GM19023 (cell line): ENCODE measurements around the gene HEBP2.
"Not testable (repeated sequence)": the region's sequence is repeated elsewhere in the genome, so short reads cannot be mapped to it uniquely, and the experiment has no call there.

Experiments used
- ATAC-seq: cut with Tn5 transposase; IDR thresholded peaks from one replicate; pipeline ENCODE4 v1.9.1; 2021; ENCODE audit warnings: mild to moderate bottlenecking, moderate library complexity; ENCODE audit not compliant: unreplicated experiment

Gene HEBP2, protein sequence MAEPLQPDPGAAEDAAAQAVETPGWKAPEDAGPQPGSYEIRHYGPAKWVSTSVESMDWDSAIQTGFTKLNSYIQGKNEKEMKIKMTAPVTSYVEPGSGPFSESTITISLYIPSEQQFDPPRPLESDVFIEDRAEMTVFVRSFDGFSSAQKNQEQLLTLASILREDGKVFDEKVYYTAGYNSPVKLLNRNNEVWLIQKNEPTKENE

DNA sequence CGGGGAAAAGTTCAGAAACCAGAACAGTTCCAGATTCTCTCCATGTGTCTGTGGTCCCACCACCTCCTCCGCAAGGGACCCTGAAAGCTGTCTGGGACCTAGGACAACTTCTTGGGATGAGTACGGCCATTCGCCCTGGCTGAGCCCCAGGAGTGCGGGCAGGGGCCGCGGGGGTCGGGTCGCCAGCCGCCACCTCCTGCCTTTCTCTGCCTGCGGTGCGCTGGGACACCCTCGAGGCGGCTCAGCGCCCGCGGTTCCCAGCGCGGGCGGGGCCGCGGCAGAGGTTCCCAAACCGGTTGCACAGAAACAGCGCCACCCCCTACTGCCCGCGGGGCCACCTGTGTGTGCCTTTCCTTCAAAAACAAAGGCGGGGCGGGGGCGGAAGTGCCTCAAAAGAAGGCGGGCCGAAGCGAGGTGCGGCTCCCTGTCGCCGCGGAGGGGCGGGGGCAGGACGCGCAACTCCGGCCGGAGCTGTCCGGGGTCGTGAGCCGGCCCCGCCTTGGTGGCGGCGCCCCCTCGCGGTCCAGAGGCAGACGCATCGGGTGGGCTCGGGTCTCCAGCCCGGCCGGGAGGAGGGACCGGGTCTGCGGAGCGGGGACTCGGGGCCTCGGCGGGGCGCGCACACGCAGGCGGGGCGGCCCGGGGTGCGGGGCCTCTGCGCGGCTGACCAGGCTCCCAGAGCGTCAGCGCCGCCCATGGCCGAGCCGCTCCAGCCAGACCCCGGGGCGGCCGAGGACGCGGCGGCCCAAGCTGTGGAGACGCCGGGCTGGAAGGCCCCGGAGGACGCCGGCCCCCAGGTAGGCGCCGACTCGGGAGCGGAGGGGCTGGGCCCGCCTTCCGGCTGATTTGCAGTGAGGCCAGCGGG is at the start of gene HEBP2:
Gene HEBP2, plus strand, starts transcription at position 423 of the 865 bp plus-strand sequence. Its CDS starts 273 bp downstream, at position 696.
- ATAC-seq = peak; percentile 91

DNA sequence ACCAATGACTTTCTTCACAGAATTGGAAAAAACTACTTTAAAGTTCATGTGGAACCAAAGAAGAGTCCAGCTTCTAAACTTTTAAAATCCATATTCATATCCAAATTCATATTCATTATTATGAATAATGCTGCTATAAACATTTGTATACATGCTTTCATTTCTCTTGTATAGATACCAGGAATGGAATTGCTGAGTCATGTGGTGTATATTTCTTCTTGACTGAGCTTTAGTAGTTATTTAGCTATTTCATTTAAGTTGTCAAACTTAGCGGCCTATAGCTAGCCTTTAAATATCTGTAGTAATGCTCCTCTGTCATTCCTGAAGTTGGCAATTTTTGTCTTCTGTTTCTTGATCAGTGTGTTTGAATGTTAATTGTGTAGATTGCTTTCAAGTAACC is 46.1 kb upstream of the HEBP2 start:
- ATAC-seq = no peak

DNA sequence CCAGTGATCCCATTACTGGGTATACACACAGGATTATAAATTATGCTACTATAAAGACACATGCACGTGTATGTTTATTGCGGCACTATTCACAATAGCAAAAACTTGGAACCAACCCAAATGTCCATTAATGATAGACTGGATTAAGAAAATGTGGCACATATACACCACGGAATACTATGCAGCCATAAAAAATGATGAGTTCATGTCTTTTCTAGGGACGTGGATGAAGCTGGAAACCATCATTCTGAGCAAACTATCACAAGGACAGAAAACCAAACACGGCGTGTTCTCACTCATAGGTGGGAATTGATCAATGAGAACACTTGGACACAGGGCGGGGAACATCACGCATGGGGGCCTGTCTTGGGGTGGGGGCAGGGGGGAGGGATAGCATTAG is 35.3 kb upstream of the HEBP2 start:
- ATAC-seq = not testable (repeated sequence)

DNA sequence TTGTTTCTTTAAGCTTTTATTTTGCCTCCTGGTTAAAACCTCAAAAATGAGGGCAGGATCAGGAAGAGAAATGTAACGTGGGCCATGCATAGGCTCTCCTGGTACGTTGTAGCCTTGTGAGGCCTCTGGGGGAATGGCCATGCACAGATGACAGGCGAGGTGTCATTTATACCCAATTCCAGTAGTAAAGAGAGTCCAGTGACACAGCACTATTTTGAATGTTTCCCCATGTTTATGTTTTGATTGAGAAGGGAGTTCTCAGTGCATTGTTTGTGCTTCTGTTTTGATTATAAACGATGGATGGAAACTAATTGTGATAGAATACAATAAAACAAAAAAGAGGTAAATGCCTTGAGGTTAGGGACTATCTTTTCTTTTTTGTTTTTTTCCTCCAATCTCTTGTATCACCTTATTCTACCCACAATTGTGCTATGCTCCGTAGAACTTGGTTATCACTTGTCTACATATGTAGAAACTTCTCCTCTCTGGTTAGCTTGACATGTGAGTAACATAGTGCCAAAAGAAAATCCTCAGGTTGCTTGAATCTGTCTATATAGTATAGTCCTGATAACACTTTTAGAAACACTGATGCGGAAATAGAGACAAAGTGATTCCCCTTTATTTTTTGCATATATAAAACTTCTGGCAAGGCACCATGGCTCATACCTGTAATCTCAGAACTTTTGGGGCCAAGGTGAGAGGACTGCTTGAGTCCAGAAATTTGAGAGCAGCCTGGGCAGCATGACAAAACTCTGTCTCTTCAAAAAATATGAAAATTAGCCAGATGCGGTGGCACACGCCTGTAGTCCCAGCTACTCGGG is 33.2 kb upstream of the HEBP2 start:
- ATAC-seq = no peak

DNA sequence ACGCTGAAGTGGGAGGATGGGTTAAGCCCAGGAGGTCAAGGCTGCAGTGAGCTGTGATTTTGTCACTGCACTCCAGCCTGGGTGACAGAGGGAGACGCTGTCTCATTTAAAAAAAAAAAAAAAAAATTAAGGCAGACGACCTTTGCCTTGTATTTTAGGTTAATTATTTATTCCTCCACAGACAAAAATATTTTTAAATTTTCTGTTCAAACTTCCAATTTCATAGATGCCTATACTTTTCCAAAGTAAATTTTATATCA is 32.6 kb upstream of the HEBP2 start:
- no peak for ATAC-seq

DNA sequence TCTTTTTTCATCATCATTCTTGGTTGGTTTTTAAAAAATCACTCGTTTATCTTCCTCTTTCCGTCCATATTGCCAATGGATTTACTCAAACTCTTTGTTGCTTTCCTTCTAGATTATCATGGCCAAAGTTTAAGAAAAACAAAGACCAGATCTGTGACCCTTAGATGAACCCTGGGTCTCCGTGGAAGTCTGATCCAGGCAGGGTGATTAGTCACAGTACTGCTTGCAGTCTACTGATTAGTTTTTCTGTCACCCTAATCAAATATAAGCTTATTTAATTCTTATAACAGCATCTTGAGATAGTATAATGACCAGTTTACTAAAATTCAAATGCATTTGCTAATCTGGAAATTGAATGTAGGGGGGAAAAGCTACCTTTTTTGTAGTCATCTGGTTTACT is 32.3 kb upstream of the HEBP2 start:
- no peak for ATAC-seq

DNA sequence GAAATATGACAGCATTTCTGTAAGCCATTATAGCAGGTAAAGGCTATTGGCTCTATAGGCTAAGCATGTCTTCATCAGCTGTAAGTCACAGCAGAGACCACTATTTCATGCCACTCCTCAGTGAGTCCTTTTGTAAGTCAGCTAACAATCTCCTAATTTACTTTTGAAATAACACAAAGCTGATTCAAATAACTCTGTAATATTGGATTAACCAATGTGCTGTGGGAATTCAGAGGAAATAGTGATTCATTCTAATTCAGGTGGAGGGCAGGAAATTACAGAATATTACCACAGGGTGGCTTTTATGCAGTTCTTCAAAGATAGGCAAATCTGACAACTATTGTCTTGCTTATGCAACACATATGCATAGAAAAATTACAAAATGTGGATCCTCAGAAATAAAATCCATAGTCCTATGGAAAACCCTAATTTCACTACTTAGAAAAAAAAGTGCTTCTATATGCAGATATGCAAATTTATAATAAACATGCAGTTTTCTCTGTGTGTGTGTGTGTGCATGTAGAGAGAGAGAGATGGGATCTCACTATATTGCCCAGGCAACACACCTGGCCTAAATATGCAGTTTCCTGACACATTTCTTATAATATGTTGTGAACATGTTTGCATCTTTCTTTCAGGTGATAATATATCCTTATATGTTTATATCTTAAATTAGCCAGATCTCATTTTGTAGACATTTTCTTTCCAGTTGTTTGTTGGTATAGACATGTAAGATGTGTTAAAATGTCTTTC is 31.1 kb upstream of the HEBP2 start:
- no peak for ATAC-seq

DNA sequence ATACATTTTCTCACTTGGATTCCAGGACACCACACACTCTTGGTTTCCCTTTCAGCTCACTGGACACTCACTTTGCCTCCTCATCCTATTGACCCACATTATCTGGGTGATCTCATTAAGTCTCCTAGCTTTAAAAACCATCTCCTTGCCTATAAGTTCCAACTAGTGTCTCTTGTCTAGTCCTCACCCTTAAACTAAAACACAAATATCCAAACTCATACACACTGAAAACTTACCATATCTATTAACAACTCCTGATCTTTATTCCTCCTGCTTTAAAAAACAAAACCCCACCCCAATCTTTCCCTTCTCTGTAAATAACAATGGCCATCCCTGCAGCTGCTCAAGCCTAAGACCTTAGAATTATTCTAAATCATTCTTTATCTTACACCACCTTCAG is 29.8 kb upstream of the HEBP2 start:
- no peak for ATAC-seq

DNA sequence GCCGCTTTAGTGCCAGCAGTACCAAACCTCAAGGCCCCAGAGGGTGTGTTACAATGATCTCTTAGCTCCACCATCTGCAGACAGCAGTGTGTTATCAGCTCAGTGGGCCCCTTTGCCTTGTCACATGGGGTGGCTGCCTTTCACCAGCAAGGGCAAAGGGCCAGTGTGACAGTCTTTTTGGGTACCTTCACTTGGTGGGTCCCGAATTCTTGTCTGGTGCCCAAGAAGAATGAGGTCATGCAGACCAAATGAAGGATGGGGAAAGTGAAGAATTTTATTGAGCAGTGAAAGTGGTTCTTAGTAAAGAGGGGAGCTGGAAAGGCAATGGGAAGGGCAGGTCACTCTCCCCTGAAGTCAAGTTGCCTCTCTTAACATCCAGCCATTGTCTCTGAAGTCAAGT is 29.2 kb upstream of the HEBP2 start:
- no peak for ATAC-seq

DNA sequence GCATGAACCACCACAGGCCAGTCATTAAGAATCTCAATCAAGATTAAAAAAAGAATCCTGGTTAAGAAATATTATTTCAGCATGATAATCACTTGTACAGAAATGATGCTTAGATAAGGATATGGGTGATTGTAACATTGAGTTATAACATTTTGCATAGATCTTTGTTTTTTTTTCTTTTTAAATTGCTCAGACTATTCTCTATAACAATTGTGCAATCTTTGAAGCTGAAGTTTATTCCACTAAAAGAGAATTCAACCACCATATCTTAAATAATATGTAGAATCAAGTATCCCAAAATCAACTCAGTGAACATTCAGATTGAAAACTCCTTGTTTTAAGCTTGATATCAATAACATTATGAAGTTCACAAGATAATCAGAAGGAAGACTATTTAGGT is 27.0 kb upstream of the HEBP2 start:
- no peak for ATAC-seq

DNA sequence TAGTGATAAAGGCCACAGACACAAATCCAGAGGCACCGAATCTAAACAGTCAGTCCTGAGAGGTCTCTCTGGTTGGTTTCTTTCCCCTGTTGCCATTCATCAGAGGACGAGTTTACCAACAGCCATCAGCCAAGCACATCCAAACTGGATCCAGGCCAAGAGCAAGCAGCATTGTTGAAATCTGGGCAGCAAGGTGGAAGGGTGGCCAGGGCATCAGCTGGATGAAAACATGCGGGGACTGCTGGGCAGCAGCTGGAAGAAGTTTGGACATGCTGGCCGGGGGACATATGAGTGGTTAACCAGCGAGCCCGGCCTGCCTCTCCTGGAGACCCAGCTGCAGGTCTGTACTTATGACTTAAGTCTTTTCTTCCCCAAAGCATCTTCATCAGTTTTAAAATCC is 26.2 kb upstream of the HEBP2 start, which contains the start of gene SMIM28:
Gene SMIM28, plus strand, starts transcription at position 62 of the 400 bp plus-strand sequence. Its CDS starts 168 bp downstream, at position 230.
- ATAC-seq = no peak

DNA sequence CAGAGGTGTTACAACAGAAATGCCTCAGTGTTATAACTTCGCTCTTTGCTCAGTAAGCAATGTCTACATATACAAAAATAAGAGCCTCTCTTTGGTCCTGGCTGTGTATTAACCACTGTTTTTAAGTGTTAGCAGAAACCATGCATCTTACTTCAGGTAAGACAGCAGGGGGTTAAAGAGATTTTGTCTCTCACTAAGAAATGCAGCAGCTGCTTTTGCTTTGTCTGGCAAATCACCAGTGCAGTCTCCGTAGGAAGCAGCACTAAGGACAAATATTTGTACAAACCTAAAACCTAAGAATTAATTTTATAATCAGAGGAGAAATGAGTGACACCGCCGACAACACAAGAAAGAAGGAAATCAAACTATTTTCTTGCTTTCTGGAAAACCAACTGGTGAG is 25.6 kb upstream of the HEBP2 start:
- ATAC-seq = no peak

DNA sequence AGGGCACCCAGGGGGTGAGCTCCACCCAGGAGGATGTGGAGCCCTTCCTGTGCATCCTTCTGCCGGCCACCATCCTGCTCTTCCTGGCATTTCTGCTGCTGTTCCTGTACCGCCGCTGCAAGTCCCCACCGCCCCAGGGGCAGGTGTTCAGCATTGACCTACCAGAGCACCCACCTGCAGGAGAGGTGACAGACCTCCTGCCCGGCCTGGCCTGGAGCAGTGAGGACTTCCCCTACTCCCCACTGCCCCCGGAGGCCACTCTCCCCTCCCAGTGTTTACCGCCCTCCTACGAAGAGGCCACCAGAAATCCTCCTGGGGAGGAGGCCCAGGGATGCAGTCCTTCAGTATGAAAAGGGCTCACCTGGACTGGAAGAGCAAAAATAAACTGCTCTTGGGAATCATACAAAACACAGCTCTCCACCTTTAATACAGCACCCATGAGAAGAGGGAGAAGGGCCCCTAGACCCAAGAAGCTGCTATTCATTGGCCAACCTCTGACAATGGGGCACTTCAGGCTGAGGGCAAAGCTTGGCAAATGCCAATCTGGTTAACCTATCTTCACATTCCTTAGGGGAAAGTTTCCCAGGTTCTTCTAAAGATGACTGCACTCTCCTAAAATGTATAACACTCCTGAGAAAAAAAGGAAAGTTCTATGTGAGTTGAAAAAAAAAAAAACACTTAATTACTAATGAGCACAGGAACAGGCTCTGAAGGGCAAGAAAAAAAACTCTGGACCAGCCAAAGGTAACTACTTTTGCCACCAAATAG is 21.3 kb upstream of the HEBP2 start:
- no peak for ATAC-seq

DNA sequence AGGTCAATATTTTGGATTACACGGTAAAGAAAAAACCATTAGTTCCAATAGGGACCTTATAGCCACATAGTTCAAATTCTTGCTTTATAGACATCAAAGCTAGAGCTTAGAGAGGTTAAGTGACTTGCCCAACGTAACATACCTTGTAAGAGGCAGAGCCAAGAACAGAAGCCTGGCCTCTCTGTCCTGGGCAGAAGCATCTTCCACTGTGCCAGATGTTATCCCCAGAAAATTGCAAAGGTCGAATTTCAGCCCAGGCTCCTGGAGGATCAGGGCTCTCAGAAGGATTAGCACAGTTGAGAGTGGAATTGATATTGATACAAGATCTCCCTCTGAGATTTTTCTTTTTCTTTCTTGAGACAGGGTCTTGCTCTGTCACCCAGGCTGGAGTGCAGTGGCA is 20.2 kb upstream of the HEBP2 start:
- no peak for ATAC-seq

DNA sequence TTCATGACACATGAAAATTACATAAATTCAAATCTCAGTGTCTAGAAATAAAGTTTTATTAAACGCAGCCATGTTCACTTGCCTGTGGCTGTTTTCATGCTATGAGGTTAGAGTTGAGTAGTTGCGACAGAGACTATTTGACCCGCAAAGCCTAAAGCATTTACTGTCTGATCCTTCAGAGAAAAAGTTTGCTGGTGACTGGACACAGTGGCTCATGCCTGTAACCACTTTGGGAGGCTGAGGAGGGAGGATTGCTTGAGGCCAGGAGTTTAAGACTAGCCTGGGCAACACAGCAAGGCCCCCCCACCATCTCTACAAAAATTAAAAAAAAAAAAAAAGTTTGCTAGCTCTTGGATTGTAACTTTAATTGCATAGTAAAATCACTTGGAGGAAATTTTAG is 17.1 kb upstream of the HEBP2 start:
- no peak for ATAC-seq

DNA sequence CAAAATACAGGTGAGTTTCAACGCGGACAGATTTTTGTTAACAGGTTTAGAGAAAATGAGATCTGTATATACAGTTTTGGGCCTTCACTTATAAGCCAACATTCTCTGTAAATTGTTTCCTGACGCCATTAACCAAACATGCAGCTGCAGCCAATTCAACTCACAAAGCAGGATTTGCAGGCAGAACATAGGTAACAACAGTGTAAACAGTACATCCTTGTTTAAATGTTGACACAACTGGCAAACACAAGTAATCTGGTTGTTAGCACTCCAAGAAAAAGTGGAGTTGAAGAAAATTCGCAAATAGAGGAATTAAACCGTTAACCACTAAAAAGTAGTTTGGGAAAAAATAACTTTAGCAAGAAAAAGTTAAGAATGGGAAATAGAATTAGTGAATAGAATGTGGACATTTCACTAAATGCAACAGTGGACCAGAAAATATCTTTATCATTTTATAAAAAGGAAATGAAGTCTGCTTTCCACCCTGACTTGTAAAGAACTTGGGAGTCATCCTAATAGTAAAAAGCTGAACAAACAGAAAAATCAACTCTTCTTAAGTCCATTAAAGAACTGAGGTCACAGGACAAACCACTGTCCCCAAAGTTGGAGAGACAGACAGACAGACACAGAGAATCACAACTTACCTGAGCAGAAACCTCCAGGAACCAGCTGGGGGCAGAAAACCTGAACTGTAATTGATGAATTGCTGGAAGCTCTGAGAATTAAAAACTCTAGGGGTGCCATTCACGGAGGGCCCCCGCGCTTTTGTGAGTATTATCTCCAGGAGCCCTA is 16.2 kb upstream of the HEBP2 start:
- ATAC-seq = no peak

DNA sequence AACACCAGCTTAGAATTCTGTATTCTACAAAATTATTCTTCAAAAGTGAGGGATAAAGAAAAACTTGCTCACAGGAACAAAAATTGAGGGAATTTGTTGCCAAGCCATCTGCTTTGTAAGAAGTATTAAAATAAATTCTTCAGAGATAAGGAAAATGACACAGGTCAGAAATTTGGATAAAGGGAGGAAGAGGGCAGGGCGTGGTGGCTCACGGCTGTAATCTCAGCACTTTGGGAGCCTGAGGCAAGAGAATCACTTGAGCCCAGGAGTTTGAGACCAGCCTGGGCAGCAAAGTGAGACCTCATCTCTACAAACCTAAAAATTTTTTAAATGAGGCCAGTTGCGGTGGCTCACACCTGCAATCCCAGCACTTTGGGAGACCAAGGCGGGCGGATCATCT is 14.5 kb upstream of the HEBP2 start:
- ATAC-seq = no peak

DNA sequence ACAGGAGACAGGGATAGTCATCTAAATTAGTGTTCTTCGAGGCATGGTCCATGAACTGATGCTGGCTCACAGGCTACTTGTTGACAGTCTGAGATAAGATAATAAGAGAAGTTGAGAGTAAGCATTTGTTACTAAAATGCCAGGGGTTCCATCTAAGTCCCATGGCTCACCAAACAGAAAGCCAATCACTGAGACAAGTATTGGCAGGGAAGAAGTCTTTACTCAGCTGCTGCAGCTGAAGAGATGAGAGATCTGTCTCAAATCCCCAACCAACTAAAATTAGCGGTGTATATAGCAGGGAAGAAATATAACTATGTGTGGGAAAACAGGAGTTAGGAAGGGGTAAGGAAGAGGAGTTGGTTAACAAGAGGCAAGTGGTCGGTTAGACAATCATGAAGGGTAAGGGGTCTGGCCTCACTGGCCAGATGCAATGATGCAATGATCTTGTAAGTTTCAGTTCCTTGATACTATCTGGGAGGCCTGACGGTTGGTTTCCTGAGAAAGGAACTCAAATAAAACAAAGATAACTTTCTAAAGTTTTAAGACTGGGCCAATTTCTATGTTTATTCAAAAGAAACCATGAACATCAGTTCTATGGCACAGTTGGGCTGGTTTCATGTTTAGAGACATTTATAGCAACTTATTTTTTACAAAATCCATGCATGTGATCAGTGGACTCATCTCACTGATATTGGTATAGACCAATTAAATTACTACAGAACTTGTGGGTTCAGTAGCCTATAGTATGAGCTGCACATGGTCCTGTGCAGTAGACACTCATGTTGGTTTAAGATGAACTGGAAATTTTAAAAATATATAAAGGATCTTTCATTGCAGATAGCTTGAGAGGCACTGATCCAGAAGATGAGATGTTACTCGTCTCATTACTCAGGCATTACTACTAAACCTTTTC is 9.9 kb upstream of the HEBP2 start:
- no peak for ATAC-seq

DNA sequence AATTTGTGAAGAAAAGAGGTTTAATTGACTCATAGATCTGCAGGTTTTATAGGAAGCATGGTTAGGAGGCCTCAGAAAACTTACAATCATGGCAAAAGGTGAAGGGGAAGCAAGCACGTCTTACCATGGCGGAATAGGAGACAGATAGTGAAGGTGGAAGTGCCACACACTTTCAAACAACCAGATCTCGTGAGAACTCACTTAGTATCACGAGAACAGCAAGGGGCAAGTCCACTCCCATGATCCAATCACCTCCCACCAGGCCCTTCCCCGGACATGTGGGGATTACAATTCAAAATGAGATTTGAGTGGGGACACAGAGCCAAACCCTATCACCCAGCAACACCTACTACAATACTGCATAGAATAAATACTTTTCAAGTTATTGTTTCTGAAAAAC is 7.3 kb upstream of the HEBP2 start:
- no peak for ATAC-seq
